Erythroblast (primary cell): ENCODE measurements around the gene GPR160.

Source experiments
- GATA1 ChIP-seq: IDR thresholded peaks from 2 replicates; pipeline ENCODE4 v1.6.1; 2011; ENCODE audit warnings: low read depth, mild to moderate bottlenecking, control low read depth, low read length, moderate library complexity
- POLR2A ChIP-seq: IDR thresholded peaks from 2 replicates; pipeline ENCODE4 v1.6.1; 2011; ENCODE audit warnings: mild to moderate bottlenecking, low read length

- TF ChIP-seq POLR2A, result no peak
- TF ChIP-seq GATA1, result no peak
Observed at GRCh38 chr3:170058127-170058526, 20.3 kb downstream of the GPR160 start.
